BJ (cell line): ENCODE results near the gene UBA1. TPM values are rescaled to one million over a fixed set of nuclear protein-coding genes. Genes with fewer than 3 reads are reported as not detected.
"Not testable (repeated sequence)": the region's sequence is repeated elsewhere in the genome, so short reads cannot be mapped to it uniquely, and the experiment has no call there.

Experiments
- CTCF ChIA-PET: fragments of 350-600 bp; formaldehyde crosslinking; extraction: SDS; loops from one replicate; lab custom pipeline; 2021; ENCODE audit warnings: antibody characterized with exemption, inconsistent platforms; lab: Yijun Ruan, JAX
- POLR2A ChIA-PET: fragments of 300-600 bp; sonication (Branson Sonifier 250); formaldehyde crosslinking; extraction: SDS; loops from one replicate; lab custom pipeline; 2021; ENCODE audit warnings: antibody characterized with exemption; lab: Charles Lee
- DNase-seq: peaks from one replicate; pipeline ENCODE4 v3.0.0-alpha.2; 2011; ENCODE audit warnings: low read depth
- H3K27me3 ChIP-seq: 2 replicates; pipeline ENCODE4 v1.6.0; 2011; ENCODE audit warnings: low read length; ENCODE audit not compliant: control insufficient read depth, insufficient read depth
- H3K36me3 ChIP-seq: 2 replicates; pipeline ENCODE4 v1.5.1; 2011; ENCODE audit warnings: low read length; ENCODE audit not compliant: control insufficient read depth, insufficient read depth
- H3K4me3 ChIP-seq: 2 replicates; pipeline ENCODE4 v1.5.1; 2011; ENCODE audit warnings: low read depth, mild to moderate bottlenecking, control low read depth, low read length
- CTCF ChIP-seq: IDR thresholded peaks from 2 replicates; pipeline ENCODE4 v1.5.1; 2011; ENCODE audit warnings: low read depth, mild to moderate bottlenecking, control low read depth, inconsistent platforms, low read length, moderate library complexity; ENCODE audit not compliant: insufficient read depth
- polyA plus RNA-seq: library from polyadenylated mRNA; depleted of rRNA; stranded (reverse); fragments of >200 nt; gene quantifications from 2 replicates; pipeline ENCODE4 v1.2.3, GENCODE V29; 2011; rRNA removed

UBA1 gene
- polyA plus RNA-seq, 1 experiment = 296 TPM

GRCh38 chrX:47248576-47248975, 54.9 kb downstream of the UBA1 start:
- no peak for TF ChIP-seq CTCF
- Histone ChIP-seq H3K36me3 (peaks cover 7% of the 10 kb centered on the region; the same call in 1 of the 2 replicates), H3K4me3 (no peak overlapping the region), H3K27me3 (no peaks in the 10 kb centered on the region)
- no peak for DNase-seq
- ChIA-PET CTCF (no interaction called here), POLR2A (no interaction called here)

DNA sequence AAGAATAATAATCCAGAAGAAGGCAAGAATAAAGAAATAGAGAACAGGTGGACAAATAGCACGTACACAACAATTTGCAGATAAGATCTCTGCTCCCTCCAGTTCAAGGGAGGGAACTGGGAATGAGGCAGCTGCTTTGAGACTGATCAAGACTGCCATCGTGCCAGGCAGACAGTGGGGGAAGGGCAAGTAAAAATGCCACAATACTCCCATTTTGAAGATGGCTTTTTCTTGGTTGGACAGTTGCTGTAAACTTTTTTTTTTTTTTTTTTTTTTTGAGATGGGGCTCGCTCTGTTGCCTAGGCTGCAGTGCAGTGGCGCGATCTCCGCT, 56.4 kb downstream of the UBA1 start:
- ChIA-PET POLR2A (no interaction called here), CTCF (interaction anchor here (1.1 kb wide), 1 partner anchor 53 kb away, joined by 4 read pairs; no protein-coding TSS in a partner anchor)
- H3K4me3 ChIP-seq = no peak overlapping the region
- no peak for TF ChIP-seq CTCF
- H3K36me3 ChIP-seq = peaks cover 1% of the 10 kb centered on the region; the same call in 1 of the 2 replicates
- H3K27me3 ChIP-seq = no peaks in the 10 kb centered on the region
- no peak for DNase-seq

DNA sequence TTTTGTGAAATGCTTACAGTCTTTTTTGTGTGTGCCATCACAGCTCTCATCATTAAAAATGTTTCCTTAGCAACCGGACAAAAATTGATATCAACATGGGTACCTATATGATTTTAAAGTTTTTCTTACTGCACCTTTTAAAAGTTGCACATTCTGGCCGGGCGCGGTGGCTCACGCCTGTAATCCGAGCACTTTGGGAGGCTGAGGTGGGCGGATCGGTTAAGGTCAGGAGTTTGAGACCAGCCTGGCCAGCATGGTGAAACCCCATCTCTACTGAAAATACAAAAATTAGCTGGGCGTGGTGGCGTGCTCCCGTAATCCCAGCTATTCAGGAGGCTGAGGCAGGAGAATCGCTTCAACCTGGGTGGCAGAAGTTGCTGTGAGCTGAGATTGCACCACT, 64.0 kb downstream of the UBA1 start:
- H3K4me3 ChIP-seq, H3K27me3 ChIP-seq, POLR2A ChIA-PET, DNase-seq, H3K36me3 ChIP-seq, CTCF ChIA-PET: not testable (repeated sequence)

Other genes with a start within 250 kb of the UBA1 start
- 0.82 and 0.98 TPM in 2 replicates for gene RGN, start 115.4 kb upstream of the UBA1 start, polyA plus RNA-seq
- 46.8 and 57.1 TPM in 2 replicates for gene NDUFB11, start 49.1 kb upstream of the UBA1 start, polyA plus RNA-seq
- 16.9 and 30.9 TPM in 2 replicates for gene RBM10, start 48.6 kb upstream of the UBA1 start, polyA plus RNA-seq
- gene CDK16, start 24.9 kb downstream of the UBA1 start, polyA plus RNA-seq = 109 and 167 TPM in 2 replicates
- gene USP11, start 39.2 kb downstream of the UBA1 start, polyA plus RNA-seq = 21.7 and 39.9 TPM in 2 replicates
- gene ZNF157, start 176.7 kb downstream of the UBA1 start, polyA plus RNA-seq = 0.02 TPM in 1 of 2 replicates, not detected in the other